ENCODE data around the gene LEPR.

LEPR gene

GRCh38 chr1:65469126-65469888 is 48.8 kb downstream of the LEPR start:
- no peak for DNase-seq (ENCODE audit: low read depth)
- H3K4me3 ChIP-seq (ENCODE audit: low read depth, low read length) = no peak overlapping the region

- no peak overlapping the region for H3K4me3 ChIP-seq (ENCODE audit: low read depth, low read length)
- DNase-seq (ENCODE audit: low read depth) = peak; percentile 87
Measured at GRCh38 chr1:65469889-65470340, 49.4 kb downstream of the LEPR start.
